Spinal cord (tissue), 10 donors: ENCODE measurements around the gene VASH2. TPM values are rescaled to one million over a fixed set of nuclear protein-coding genes. Genes with fewer than 3 reads are reported as not detected.
"Not testable (repeated sequence)": the region's sequence is repeated elsewhere in the genome, so short reads cannot be mapped to it uniquely, and the experiment has no call there.

Source experiments
- DNase-seq, 6 donors: peaks; one replicate each; pipeline versions ENCODE4 v3.0.0 to v3.0.0-alpha.2; 2013 to 2015; ENCODE audit warnings: low spot score in 6 of 6, low read depth in 4 of 6
- H3K27ac ChIP-seq: one replicate; pipeline ENCODE4 v1.5.1; 2013; ENCODE audit warnings: low read depth, low read length, control low read depth
- H3K27me3 ChIP-seq: one replicate; pipeline ENCODE4 v1.6.1; 2013; ENCODE audit warnings: low read length; ENCODE audit not compliant: control insufficient read depth, insufficient read depth
- H3K36me3 ChIP-seq: one replicate; pipeline ENCODE4 v1.6.1; 2013; ENCODE audit warnings: low read length; ENCODE audit not compliant: control insufficient read depth, insufficient read depth
- H3K4me1 ChIP-seq: one replicate; pipeline ENCODE4 v1.6.1; 2013; ENCODE audit warnings: low read length; ENCODE audit not compliant: control insufficient read depth, insufficient read depth
- H3K4me3 ChIP-seq: one replicate; pipeline ENCODE4 v1.5.1; 2013; ENCODE audit warnings: low read depth, low read length, control low read depth
- H3K9me3 ChIP-seq: one replicate; pipeline ENCODE4 v1.6.1; 2013; ENCODE audit warnings: low read length; ENCODE audit not compliant: control insufficient read depth, insufficient read depth
- WGBS: methylation state at CpG from one replicate; pipeline ENCODE4 v1.1.5; 2013; ENCODE audit warnings: missing lambda C conversion rate; ENCODE audit not compliant: insufficient coverage; 5-methylcytosine and 5-hydroxymethylcytosine counted together
- polyA plus RNA-seq, 2 donors: library from polyadenylated mRNA; unstranded; fragments of 120-200 nt; gene quantifications; one replicate each; pipeline ENCODE4 v1.2.1, GENCODE V29; 2013; ENCODE audit not compliant: insufficient read length in 2 of 2
- total RNA-seq, 2 donors: library from RNA; depleted of rRNA in 1 of 2; stranded (reverse); fragments of 120-200 nt in 1 of 2; fragments of >200 nt in 1 of 2; gene quantifications; one replicate each; pipeline versions ENCODE4 v1.2.3 to v1.2.4, GENCODE V29; 2013 to 2014
- donor health status: healthy.

VASH2 gene
- total and polyA plus RNA-seq, 4 donors = 9.0 to 24.7 (median 15.3) TPM

DNA sequence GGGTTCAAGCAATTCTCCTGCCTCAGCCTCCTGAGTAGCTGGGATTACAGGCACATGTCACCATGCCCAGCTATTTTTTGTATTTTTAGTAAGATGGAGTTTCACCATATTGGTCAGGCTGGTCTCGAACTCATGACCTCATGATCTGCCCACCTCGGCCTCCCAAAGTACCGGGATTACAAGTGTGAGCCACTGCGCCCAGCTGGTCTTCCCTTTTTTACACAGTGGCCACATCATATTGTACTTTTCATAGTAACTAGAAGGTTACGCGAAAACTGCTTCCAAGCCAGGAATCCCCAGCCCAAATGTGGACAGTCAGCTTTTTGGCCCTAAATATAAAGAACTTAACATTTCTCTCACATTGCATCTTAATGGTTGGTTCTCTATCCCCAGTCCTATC is 4.2 kb downstream of the VASH2 start:
- H3K36me3 ChIP-seq = peaks cover 16% of the 10 kb centered on the region
- H3K4me1 ChIP-seq = peaks cover 20% of the 10 kb centered on the region
- no peaks in the 10 kb centered on the region for H3K9me3 ChIP-seq
- H3K27ac ChIP-seq = no peak overlapping the region
- H3K4me3 ChIP-seq = no peak overlapping the region
- WGBS = 94% methylated on average over 6 of the region's 6 CpGs
- no peak for DNase-seq
- peaks cover 4% of the 10 kb centered on the region for H3K27me3 ChIP-seq

DNA sequence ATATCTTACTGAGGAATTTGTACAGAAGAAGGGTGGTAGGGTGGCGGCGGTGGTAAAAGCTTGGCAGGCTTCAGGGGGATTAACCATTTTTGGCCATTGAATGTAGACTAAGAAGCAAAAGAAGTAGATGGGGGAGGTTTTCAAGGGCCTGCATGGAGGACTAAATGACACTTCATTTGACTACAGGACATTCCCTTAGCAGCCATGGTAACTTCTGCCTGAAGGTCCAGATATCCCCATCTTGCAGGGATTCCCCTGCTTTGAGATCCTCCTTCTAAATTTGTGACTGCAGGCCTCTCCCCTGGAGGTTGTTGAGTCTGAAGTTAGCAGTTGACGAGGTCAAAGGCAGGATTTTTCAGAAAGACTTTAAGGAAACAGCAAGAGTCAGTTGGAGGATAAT is 4.8 kb downstream of the VASH2 start:
- H3K36me3 ChIP-seq = peaks cover 22% of the 10 kb centered on the region
- WGBS = 63% methylated on average over 1 of the region's 3 CpGs
- peaks cover 16% of the 10 kb centered on the region for H3K4me1 ChIP-seq
- no peak for DNase-seq
- no peak overlapping the region for H3K4me3 ChIP-seq
- peaks cover 3% of the 10 kb centered on the region for H3K27me3 ChIP-seq
- H3K27ac ChIP-seq = no peak overlapping the region
- no peaks in the 10 kb centered on the region for H3K9me3 ChIP-seq

DNA sequence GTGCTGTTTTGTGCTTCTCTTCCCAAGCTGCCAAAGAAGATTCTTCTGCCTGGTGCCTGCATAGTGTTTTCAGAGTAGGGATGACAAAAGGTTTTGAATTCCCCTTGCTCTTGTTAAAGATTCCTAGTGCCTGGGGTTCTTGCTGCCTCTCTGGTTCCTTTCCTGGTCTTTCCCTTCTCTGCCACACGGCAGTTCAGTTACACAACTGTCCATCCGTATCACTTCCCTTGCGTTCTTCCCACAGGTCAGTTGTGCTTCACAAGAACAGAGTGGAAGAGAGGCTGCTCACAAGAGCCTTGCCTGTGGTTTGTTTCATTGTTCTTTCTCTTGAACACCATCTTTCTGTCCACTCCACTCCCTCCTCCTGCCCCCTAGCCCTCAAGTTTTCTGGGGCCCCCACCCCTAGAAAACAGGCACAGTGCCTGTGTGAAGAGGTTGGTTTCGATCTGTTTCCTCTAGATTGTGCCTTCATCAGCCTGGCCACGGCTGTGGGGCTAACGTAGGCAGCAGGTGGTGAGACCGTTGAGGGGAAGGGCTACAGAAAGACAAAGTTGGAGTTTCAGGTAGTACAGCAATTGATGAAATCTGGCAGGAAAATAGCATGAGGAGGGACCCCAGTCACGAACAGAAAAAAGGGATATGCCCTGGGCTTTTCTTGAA is 5.8 kb downstream of the VASH2 start:
- Histone ChIP-seq H3K27ac (no peak overlapping the region), H3K4me3 (no peak overlapping the region), H3K27me3 (peaks cover under 1% of the 10 kb centered on the region), H3K36me3 (peaks cover 30% of the 10 kb centered on the region), H3K4me1 (peaks cover 9% of the 10 kb centered on the region), H3K9me3 (no peaks in the 10 kb centered on the region)
- 92% methylated on average over 5 of the region's 8 CpGs for WGBS
- no peak for DNase-seq

DNA sequence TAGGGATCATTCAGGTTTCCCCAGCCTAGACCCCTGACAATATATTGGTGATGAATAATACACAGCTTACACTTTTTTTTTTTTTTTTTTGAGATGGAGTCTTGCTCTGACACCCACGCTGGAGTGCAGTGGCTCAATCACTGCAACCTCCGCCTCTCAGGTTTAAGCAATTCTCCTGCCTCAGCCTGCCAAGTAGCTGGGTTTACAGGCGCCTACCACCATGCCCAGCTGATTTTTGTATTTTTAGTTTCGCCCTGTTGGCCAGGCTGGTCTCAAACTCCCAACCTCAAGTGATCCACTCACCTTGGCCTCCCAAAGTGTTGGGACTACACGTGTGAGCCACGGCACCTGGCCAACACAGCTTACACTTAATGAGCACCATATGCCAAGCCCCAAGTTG is 7.2 kb downstream of the VASH2 start:
- no peak overlapping the region for H3K4me3 ChIP-seq
- no peak for DNase-seq
- WGBS = 94% methylated on average over 4 of the region's 6 CpGs
- H3K27me3 ChIP-seq = no peaks in the 10 kb centered on the region
- peaks cover 41% of the 10 kb centered on the region for H3K36me3 ChIP-seq
- H3K27ac ChIP-seq = no peak overlapping the region
- H3K4me1 ChIP-seq = peaks cover 2% of the 10 kb centered on the region
- no peaks in the 10 kb centered on the region for H3K9me3 ChIP-seq

DNA sequence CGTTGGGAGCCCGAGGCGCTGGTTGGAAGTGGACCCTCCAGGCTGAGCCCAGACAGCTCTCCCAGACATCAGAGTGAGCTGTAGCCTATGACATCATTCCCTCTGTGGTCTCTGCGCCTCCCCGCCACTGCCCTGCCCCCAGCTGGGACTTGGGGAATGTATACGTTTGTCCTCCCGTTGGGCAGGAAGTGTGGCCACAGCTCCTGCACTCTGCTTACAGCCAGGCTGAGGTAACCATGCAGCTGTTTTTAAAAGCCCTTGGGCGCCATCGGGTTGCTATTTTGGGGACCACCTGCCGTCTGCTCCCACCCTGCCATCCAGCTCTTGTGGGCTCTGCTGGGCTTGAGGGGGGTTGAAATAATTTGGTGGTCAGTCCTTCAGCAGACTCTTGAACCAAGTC is 7.8 kb downstream of the VASH2 start:
- Histone ChIP-seq H3K36me3 (peaks cover 42% of the 10 kb centered on the region), H3K27ac (no peak overlapping the region), H3K27me3 (no peaks in the 10 kb centered on the region), H3K9me3 (no peaks in the 10 kb centered on the region), H3K4me1 (no peaks in the 10 kb centered on the region), H3K4me3 (no peak overlapping the region)
- DNase-seq = no peak
- WGBS = 75% methylated on average over 9 of the region's 10 CpGs

DNA sequence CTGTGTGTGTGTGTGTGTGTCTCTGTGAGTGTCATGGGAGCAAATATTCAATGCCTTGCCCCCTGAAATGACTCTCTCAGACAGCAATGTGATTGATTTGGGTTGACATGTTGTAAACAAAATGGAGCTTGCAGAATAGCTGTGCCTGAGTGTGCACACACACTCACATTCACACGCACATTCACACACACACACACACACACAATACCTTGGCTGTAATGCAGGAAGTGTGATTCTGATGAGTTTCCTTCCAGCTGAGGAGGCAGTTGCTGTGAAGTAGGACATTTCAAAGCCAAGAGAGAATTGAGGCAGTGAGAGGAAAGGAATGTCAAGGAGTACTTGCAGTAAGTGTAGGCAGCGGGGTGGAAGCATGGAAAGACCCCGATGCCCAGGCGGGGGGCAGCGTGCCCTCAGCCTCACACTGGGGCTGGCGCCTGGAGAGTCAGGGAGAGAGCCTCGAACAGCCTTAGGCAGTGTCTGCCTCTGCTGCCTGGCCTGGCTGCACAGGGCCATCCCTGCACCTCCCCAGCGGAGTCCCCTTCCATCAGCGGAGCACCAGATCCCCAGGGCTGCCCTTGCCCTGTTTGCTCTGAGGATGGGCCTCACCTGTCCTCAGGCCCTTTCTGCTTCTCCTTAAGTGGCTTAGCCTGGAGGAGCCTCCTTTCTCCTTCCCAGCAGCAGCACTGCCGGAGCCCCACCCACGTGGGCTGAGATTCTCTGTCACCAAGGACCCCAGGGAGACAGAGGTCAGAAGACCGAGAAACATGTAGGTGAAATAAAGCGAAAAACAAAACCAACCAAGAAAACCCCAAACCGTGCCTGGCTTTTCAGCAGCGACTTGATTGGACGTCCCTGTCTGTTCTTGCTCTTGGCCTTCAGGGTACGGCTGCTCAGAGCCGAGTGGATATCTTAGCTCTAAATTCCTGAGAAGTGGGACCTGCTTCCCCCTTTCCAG is 9.2 kb downstream of the VASH2 start:
- Histone ChIP-seq H3K36me3 (peaks cover 44% of the 10 kb centered on the region), H3K27me3 (no peaks in the 10 kb centered on the region), H3K4me3 (no peak overlapping the region), H3K4me1 (peaks cover 5% of the 10 kb centered on the region), H3K27ac (no peak overlapping the region), H3K9me3 (no peaks in the 10 kb centered on the region)
- DNase-seq = no peak
- WGBS = 97% methylated on average over 15 of the region's 18 CpGs

DNA sequence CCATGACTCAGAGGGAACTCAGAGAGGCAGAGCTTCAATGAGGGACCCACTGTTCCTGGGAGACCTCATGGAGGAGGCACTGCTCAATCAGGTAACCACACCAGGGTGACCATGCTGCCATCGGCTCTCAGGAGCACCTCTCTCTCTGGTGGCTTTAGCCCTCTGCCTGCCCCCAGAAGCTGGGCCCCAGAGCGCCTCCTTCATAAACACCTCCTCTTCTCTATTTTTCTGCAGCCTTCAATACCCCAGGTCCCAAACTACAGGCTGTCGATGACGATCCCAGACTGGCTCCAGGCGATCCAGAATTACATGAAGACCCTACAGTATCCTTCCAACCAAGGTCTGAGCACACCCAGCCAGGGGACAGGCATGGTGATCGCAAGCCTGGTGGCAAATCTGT is 10.6 kb downstream of the VASH2 start:
- DNase-seq = no peak
- peaks cover 47% of the 10 kb centered on the region for H3K36me3 ChIP-seq
- H3K27ac ChIP-seq = no peak overlapping the region
- peaks cover 5% of the 10 kb centered on the region for H3K4me1 ChIP-seq
- no peaks in the 10 kb centered on the region for H3K9me3 ChIP-seq
- no peak overlapping the region for H3K4me3 ChIP-seq
- WGBS = 100% methylated on average over 6 of the region's 6 CpGs
- no peaks in the 10 kb centered on the region for H3K27me3 ChIP-seq

DNA sequence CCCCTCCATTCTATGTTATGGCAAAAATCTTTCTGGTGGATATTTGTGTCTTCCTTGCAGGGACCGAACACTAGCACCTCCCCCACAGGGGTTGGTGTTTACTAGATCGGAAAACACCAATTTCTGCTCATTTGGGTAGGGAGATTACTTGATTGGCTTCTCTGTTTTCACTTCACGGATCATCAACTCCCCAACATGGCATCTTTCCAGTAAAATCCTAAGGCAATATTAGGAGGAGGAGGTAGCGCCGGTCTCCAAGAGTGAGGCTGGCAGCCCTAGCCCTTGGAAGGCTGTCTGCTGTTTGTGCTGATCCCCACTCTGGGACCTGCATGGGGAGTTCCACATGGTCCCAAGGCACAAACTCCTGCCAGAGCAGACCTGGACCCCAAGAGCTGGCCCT is 12.2 kb downstream of the VASH2 start:
- no peaks in the 10 kb centered on the region for H3K9me3 ChIP-seq
- H3K4me1 ChIP-seq = peaks cover 5% of the 10 kb centered on the region
- DNase-seq = peak in 1 of 6 donors; percentile 39
- H3K27ac ChIP-seq = no peak overlapping the region
- H3K27me3 ChIP-seq = no peaks in the 10 kb centered on the region
- 54% methylated on average over 2 of the region's 5 CpGs for WGBS
- H3K36me3 ChIP-seq = peaks cover 50% of the 10 kb centered on the region
- H3K4me3 ChIP-seq = no peak overlapping the region

DNA sequence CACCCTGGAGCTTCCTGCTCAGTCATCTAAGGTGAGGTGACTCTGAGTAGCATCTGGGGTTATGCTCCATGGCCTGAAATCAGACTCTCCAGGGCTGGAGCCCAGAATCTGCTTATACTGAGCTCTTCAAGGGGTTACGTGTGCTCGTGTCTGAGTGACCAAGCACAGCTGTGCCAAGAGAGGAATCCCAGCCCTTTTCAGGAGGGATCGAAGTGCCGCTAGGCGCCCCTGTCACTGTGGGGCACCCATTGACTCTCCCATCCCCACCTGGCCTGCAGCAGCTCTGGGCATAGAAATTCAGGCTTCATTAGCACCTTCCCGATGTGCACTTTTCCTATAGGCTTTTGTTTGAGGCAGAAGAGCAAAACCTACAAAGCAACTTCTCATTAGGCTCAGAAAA is 13.8 kb downstream of the VASH2 start:
- Histone ChIP-seq H3K9me3 (no peaks in the 10 kb centered on the region), H3K27ac (no peak overlapping the region), H3K27me3 (no peaks in the 10 kb centered on the region), H3K4me3 (no peak overlapping the region), H3K36me3 (peaks cover 42% of the 10 kb centered on the region), H3K4me1 (peaks cover 5% of the 10 kb centered on the region)
- DNase-seq = no peak
- 72% methylated on average over 6 of the region's 6 CpGs for WGBS

DNA sequence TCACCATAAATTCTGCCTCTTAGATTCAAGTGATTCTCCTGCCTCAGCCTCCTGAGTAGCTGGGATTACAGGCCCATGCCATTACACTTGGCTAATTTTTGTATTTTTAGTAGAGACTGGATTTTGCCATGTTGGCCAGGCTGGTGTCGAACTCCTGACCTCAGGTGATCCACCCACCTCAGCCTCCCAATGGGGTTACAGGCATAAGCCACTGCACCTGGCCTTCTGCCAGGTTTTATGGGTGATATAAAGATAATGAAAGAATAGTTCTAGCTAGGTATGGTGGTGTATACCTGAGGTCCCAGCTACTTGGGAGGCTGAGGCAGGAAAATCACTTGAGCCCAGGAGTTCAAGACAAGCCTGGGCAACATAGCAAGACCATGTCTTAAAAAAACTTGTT is 14.7 kb downstream of the VASH2 start:
- H3K9me3 ChIP-seq, DNase-seq, H3K4me1 ChIP-seq, H3K27me3 ChIP-seq, H3K27ac ChIP-seq, H3K4me3 ChIP-seq: not testable (repeated sequence)
- peaks cover 39% of the 10 kb centered on the region for H3K36me3 ChIP-seq
- no CpG with 5 or more reads among the region's 1 CpG for WGBS
